WTC11 (cell line): ENCODE results near the gene PAK6. TPM values are rescaled to one million over a fixed set of nuclear protein-coding genes. Genes with fewer than 3 reads are reported as not detected.

Experiments used
- ATAC-seq: fragments of 200-7000 bp; cut with Tn5 transposase; 2 replicates; pipeline ENCODE4 v1.10.0; 2021; ENCODE audit warnings: mild to moderate bottlenecking, moderate library complexity
- CTCF ChIA-PET: fragments of 300-600 bp; sonication (Branson Sonifier 250); formaldehyde crosslinking; loops from one replicate; lab custom pipeline; 2021; ENCODE audit warnings: antibody characterized with exemption; lab: Charles Lee
- POLR2A ChIA-PET: fragments of 350-600 bp; sonication (Branson Sonifier 250); formaldehyde crosslinking; loops from one replicate; lab custom pipeline; 2021; ENCODE audit warnings: antibody characterized with exemption; lab: Charles Lee
- DNase-seq: peaks from one replicate; pipeline ENCODE4 v3.0.0; 2021; ENCODE audit warnings: low spot score
- H3K27ac Mint-ChIP-seq: 2 replicates; pipeline ENCODE4 v1.8.0; 2021; ENCODE audit warnings: mixed read lengths
- H3K27me3 Mint-ChIP-seq: 2 replicates; pipeline ENCODE4 v1.8.0; 2021; ENCODE audit warnings: low read depth, mild to moderate bottlenecking, moderate library complexity, mixed read lengths
- H3K36me3 Mint-ChIP-seq: 2 replicates; pipeline ENCODE4 v1.8.0; 2021; ENCODE audit warnings: mixed read lengths
- H3K4me1 Mint-ChIP-seq: 2 replicates; pipeline ENCODE4 v1.8.0; 2022; ENCODE audit warnings: mixed read lengths
- H3K4me3 Mint-ChIP-seq: 2 replicates; pipeline ENCODE4 v1.8.0; 2021; ENCODE audit warnings: mild to moderate bottlenecking, moderate library complexity, mixed read lengths
- H3K9me3 Mint-ChIP-seq: 2 replicates; pipeline ENCODE4 v1.8.0; 2021; ENCODE audit warnings: mixed read lengths
- CBFB ChIP-seq: sonication (generic); formaldehyde crosslinking; IDR thresholded peaks from 2 replicates; pipeline ENCODE4 v1.8.1; 2022; ENCODE audit warnings: mild to moderate bottlenecking, low read depth, missing genetic modification reagents
- NFATC4 ChIP-seq: fragments of 250-450 bp; sonication (Bioruptor Pico); IDR thresholded peaks from 2 replicates; pipeline ENCODE4 v1.9.0; 2021; ENCODE audit warnings: mild to moderate bottlenecking
- PRRX2 ChIP-seq: fragments of 250-450 bp; sonication (Bioruptor Pico); IDR thresholded peaks from 2 replicates; pipeline ENCODE4 v1.8.0; 2021; ENCODE audit warnings: mild to moderate bottlenecking
- SMAD3 ChIP-seq: sonication (generic); formaldehyde crosslinking; IDR thresholded peaks from 2 replicates; pipeline ENCODE4 v1.8.0; 2022; ENCODE audit warnings: missing genetic modification reagents, mild to moderate bottlenecking, borderline replicate concordance
- ZNF138 ChIP-seq: sonication (generic); formaldehyde crosslinking; conservative IDR thresholded peaks from 2 replicates; pipeline ENCODE4 v1.8.1; 2022; ENCODE audit warnings: mild to moderate bottlenecking, moderate library complexity, missing genetic modification reagents
- ZNF219 ChIP-seq: sonication (generic); formaldehyde crosslinking; IDR thresholded peaks from 2 replicates; pipeline ENCODE4 v1.8.0; 2023; ENCODE audit warnings: missing genetic modification reagents, mild to moderate bottlenecking, borderline replicate concordance
- total RNA-seq: library from RNA; stranded (reverse); gene quantifications from 3 replicates; pipeline ENCODE4 v1.2.3, GENCODE V29; 2021
- TF ChIP-seq, protein P1 (sequence below): sonication (generic); formaldehyde crosslinking; IDR thresholded peaks from 2 replicates; pipeline ENCODE4 v1.8.0; 2023; ENCODE audit warnings: missing genetic modification reagents, mild to moderate bottlenecking, borderline replicate concordance
- TF ChIP-seq, protein P2 (sequence below): sonication (generic); formaldehyde crosslinking; IDR thresholded peaks from 2 replicates; pipeline ENCODE4 v1.8.0; 2023; ENCODE audit warnings: missing genetic modification reagents
- TF ChIP-seq, protein P3 (sequence below): sonication (generic); formaldehyde crosslinking; IDR thresholded peaks from 2 replicates; pipeline ENCODE4 v1.8.0; 2022; ENCODE audit warnings: missing genetic modification reagents
- TF ChIP-seq, protein P4 (sequence below): sonication (generic); formaldehyde crosslinking; IDR thresholded peaks from 2 replicates; pipeline ENCODE4 v1.8.1; 2023; ENCODE audit warnings: mild to moderate bottlenecking, missing genetic modification reagents, borderline replicate concordance
- TF ChIP-seq, protein P5 (sequence below): sonication (generic); formaldehyde crosslinking; IDR thresholded peaks from 2 replicates; pipeline ENCODE4 v1.8.1; 2022; ENCODE audit warnings: low read depth, mild to moderate bottlenecking, moderate library complexity, missing genetic modification reagents, borderline replicate concordance
- TF ChIP-seq, protein P6 (sequence below): sonication (generic); formaldehyde crosslinking; IDR thresholded peaks from 2 replicates; pipeline ENCODE4 v1.8.1; 2023; ENCODE audit warnings: mild to moderate bottlenecking, missing genetic modification reagents
- TF ChIP-seq, protein P7 (sequence below): fragments of 250-450 bp; sonication (Bioruptor Pico); IDR thresholded peaks from 2 replicates; pipeline ENCODE4 v2.1.2; 2022; ENCODE audit warnings: mild to moderate bottlenecking, moderate library complexity
- TF ChIP-seq, protein P8 (sequence below): sonication (generic); formaldehyde crosslinking; IDR thresholded peaks from 2 replicates; pipeline ENCODE4 v1.8.0; 2022; ENCODE audit warnings: mild to moderate bottlenecking, missing genetic modification reagents
- TF ChIP-seq, protein P9 (sequence below): fragments of 250-450 bp; sonication (Bioruptor Pico); IDR thresholded peaks from 2 replicates; pipeline ENCODE4 v1.9.0; 2021; ENCODE audit warnings: mild to moderate bottlenecking

Gene PAK6
- total RNA-seq, 1 experiment from 2014 or later = 11.7 TPM

DNA sequence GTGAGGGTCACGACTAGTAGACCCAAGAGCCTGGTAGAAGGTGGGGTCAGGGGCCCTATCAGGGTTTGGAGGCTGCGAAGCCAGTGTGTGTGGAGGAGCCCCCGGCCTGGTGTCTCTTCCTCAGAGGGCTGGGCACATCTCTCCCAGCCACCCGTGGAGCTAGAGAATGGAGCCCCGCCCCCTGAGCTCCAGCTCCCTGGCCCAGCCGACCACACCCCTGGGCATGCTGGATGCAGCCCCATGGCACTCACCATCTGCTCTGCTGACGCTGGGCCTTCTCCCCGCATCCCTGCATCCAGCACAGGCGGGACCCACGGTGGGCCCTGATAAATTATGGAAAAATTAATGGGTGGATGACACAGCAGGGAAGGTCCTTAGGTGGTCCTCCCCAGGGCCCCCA, 26.5 kb downstream of the PAK6 start:
- no peak for DNase-seq
- H3K27me3 Mint-ChIP-seq = no peaks in the 10 kb centered on the region
- H3K36me3 Mint-ChIP-seq = no peaks in the 10 kb centered on the region
- ATAC-seq = no peak; the same call in 1 of the 2 replicates
- H3K27ac Mint-ChIP-seq = no peak overlapping the region
- H3K9me3 Mint-ChIP-seq = no peaks in the 10 kb centered on the region
- ChIA-PET POLR2A (no interaction called here), CTCF (interaction anchor here (0.9 to 7.5 kb wide), 5 partner anchors 8 to 188 kb away, joined by 3 to 123 read pairs (median 10); no protein-coding TSS in a partner anchor)
- no peak overlapping the region for H3K4me3 Mint-ChIP-seq
- peaks cover 12% of the 10 kb centered on the region for H3K4me1 Mint-ChIP-seq
- TF ChIP-seq, protein P1, sequence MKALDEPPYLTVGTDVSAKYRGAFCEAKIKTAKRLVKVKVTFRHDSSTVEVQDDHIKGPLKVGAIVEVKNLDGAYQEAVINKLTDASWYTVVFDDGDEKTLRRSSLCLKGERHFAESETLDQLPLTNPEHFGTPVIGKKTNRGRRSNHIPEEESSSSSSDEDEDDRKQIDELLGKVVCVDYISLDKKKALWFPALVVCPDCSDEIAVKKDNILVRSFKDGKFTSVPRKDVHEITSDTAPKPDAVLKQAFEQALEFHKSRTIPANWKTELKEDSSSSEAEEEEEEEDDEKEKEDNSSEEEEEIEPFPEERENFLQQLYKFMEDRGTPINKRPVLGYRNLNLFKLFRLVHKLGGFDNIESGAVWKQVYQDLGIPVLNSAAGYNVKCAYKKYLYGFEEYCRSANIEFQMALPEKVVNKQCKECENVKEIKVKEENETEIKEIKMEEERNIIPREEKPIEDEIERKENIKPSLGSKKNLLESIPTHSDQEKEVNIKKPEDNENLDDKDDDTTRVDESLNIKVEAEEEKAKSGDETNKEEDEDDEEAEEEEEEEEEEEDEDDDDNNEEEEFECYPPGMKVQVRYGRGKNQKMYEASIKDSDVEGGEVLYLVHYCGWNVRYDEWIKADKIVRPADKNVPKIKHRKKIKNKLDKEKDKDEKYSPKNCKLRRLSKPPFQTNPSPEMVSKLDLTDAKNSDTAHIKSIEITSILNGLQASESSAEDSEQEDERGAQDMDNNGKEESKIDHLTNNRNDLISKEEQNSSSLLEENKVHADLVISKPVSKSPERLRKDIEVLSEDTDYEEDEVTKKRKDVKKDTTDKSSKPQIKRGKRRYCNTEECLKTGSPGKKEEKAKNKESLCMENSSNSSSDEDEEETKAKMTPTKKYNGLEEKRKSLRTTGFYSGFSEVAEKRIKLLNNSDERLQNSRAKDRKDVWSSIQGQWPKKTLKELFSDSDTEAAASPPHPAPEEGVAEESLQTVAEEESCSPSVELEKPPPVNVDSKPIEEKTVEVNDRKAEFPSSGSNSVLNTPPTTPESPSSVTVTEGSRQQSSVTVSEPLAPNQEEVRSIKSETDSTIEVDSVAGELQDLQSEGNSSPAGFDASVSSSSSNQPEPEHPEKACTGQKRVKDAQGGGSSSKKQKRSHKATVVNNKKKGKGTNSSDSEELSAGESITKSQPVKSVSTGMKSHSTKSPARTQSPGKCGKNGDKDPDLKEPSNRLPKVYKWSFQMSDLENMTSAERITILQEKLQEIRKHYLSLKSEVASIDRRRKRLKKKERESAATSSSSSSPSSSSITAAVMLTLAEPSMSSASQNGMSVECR (CRISPR knock-in tag) = no peak
- TF ChIP-seq, protein P2, sequence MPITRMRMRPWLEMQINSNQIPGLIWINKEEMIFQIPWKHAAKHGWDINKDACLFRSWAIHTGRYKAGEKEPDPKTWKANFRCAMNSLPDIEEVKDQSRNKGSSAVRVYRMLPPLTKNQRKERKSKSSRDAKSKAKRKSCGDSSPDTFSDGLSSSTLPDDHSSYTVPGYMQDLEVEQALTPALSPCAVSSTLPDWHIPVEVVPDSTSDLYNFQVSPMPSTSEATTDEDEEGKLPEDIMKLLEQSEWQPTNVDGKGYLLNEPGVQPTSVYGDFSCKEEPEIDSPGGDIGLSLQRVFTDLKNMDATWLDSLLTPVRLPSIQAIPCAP (CRISPR knock-in tag) = no peak
- TF ChIP-seq, protein P3, sequence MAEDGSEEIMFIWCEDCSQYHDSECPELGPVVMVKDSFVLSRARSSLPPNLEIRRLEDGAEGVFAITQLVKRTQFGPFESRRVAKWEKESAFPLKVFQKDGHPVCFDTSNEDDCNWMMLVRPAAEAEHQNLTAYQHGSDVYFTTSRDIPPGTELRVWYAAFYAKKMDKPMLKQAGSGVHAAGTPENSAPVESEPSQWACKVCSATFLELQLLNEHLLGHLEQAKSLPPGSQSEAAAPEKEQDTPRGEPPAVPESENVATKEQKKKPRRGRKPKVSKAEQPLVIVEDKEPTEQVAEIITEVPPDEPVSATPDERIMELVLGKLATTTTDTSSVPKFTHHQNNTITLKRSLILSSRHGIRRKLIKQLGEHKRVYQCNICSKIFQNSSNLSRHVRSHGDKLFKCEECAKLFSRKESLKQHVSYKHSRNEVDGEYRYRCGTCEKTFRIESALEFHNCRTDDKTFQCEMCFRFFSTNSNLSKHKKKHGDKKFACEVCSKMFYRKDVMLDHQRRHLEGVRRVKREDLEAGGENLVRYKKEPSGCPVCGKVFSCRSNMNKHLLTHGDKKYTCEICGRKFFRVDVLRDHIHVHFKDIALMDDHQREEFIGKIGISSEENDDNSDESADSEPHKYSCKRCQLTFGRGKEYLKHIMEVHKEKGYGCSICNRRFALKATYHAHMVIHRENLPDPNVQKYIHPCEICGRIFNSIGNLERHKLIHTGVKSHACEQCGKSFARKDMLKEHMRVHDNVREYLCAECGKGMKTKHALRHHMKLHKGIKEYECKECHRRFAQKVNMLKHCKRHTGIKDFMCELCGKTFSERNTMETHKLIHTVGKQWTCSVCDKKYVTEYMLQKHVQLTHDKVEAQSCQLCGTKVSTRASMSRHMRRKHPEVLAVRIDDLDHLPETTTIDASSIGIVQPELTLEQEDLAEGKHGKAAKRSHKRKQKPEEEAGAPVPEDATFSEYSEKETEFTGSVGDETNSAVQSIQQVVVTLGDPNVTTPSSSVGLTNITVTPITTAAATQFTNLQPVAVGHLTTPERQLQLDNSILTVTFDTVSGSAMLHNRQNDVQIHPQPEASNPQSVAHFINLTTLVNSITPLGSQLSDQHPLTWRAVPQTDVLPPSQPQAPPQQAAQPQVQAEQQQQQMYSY (CRISPR knock-in tag) = no peak
- TF ChIP-seq PRRX2 (no peak), CBFB (CRISPR knock-in tag) (no peak), ZNF219 (CRISPR knock-in tag) (no peak), NFATC4 (CRISPR knock-in tag) (no peak), SMAD3 (CRISPR knock-in tag) (no peak), ZNF138 (CRISPR knock-in tag) (no peak)
- TF ChIP-seq, protein P4, sequence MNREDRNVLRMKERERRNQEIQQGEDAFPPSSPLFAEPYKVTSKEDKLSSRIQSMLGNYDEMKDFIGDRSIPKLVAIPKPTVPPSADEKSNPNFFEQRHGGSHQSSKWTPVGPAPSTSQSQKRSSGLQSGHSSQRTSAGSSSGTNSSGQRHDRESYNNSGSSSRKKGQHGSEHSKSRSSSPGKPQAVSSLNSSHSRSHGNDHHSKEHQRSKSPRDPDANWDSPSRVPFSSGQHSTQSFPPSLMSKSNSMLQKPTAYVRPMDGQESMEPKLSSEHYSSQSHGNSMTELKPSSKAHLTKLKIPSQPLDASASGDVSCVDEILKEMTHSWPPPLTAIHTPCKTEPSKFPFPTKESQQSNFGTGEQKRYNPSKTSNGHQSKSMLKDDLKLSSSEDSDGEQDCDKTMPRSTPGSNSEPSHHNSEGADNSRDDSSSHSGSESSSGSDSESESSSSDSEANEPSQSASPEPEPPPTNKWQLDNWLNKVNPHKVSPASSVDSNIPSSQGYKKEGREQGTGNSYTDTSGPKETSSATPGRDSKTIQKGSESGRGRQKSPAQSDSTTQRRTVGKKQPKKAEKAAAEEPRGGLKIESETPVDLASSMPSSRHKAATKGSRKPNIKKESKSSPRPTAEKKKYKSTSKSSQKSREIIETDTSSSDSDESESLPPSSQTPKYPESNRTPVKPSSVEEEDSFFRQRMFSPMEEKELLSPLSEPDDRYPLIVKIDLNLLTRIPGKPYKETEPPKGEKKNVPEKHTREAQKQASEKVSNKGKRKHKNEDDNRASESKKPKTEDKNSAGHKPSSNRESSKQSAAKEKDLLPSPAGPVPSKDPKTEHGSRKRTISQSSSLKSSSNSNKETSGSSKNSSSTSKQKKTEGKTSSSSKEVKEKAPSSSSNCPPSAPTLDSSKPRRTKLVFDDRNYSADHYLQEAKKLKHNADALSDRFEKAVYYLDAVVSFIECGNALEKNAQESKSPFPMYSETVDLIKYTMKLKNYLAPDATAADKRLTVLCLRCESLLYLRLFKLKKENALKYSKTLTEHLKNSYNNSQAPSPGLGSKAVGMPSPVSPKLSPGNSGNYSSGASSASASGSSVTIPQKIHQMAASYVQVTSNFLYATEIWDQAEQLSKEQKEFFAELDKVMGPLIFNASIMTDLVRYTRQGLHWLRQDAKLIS (CRISPR knock-in tag) = no peak
- TF ChIP-seq, protein P5, sequence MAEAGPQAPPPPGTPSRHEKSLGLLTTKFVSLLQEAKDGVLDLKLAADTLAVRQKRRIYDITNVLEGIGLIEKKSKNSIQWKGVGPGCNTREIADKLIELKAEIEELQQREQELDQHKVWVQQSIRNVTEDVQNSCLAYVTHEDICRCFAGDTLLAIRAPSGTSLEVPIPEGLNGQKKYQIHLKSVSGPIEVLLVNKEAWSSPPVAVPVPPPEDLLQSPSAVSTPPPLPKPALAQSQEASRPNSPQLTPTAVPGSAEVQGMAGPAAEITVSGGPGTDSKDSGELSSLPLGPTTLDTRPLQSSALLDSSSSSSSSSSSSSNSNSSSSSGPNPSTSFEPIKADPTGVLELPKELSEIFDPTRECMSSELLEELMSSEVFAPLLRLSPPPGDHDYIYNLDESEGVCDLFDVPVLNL (CRISPR knock-in tag) = no peak
- TF ChIP-seq, protein P6, sequence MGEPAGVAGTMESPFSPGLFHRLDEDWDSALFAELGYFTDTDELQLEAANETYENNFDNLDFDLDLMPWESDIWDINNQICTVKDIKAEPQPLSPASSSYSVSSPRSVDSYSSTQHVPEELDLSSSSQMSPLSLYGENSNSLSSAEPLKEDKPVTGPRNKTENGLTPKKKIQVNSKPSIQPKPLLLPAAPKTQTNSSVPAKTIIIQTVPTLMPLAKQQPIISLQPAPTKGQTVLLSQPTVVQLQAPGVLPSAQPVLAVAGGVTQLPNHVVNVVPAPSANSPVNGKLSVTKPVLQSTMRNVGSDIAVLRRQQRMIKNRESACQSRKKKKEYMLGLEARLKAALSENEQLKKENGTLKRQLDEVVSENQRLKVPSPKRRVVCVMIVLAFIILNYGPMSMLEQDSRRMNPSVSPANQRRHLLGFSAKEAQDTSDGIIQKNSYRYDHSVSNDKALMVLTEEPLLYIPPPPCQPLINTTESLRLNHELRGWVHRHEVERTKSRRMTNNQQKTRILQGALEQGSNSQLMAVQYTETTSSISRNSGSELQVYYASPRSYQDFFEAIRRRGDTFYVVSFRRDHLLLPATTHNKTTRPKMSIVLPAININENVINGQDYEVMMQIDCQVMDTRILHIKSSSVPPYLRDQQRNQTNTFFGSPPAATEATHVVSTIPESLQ = no peak
- TF ChIP-seq, protein P7, sequence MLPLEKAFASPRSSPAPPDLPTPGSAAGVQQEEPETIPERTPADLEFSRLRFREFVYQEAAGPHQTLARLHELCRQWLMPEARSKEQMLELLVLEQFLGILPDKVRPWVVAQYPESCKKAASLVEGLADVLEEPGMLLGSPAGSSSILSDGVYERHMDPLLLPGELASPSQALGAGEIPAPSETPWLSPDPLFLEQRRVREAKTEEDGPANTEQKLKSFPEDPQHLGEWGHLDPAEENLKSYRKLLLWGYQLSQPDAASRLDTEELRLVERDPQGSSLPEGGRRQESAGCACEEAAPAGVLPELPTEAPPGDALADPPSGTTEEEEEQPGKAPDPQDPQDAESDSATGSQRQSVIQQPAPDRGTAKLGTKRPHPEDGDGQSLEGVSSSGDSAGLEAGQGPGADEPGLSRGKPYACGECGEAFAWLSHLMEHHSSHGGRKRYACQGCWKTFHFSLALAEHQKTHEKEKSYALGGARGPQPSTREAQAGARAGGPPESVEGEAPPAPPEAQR (CRISPR knock-in tag) = no peak
- TF ChIP-seq, protein P8, sequence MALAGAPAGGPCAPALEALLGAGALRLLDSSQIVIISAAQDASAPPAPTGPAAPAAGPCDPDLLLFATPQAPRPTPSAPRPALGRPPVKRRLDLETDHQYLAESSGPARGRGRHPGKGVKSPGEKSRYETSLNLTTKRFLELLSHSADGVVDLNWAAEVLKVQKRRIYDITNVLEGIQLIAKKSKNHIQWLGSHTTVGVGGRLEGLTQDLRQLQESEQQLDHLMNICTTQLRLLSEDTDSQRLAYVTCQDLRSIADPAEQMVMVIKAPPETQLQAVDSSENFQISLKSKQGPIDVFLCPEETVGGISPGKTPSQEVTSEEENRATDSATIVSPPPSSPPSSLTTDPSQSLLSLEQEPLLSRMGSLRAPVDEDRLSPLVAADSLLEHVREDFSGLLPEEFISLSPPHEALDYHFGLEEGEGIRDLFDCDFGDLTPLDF (CRISPR knock-in tag) = no peak
- TF ChIP-seq, protein P9, sequence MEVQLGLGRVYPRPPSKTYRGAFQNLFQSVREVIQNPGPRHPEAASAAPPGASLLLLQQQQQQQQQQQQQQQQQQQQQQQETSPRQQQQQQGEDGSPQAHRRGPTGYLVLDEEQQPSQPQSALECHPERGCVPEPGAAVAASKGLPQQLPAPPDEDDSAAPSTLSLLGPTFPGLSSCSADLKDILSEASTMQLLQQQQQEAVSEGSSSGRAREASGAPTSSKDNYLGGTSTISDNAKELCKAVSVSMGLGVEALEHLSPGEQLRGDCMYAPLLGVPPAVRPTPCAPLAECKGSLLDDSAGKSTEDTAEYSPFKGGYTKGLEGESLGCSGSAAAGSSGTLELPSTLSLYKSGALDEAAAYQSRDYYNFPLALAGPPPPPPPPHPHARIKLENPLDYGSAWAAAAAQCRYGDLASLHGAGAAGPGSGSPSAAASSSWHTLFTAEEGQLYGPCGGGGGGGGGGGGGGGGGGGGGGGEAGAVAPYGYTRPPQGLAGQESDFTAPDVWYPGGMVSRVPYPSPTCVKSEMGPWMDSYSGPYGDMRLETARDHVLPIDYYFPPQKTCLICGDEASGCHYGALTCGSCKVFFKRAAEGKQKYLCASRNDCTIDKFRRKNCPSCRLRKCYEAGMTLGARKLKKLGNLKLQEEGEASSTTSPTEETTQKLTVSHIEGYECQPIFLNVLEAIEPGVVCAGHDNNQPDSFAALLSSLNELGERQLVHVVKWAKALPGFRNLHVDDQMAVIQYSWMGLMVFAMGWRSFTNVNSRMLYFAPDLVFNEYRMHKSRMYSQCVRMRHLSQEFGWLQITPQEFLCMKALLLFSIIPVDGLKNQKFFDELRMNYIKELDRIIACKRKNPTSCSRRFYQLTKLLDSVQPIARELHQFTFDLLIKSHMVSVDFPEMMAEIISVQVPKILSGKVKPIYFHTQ (CRISPR knock-in tag) = no peak
